Measurements from ENCODE around the gene PROB1.
A peak's percentile ranks its signal among the peaks of the same experiment; 100 is the strongest.
"Not testable (repeated sequence)": the region's sequence is repeated elsewhere in the genome, so short reads cannot be mapped to it uniquely, and the experiment has no call there.

Gene PROB1

DNA sequence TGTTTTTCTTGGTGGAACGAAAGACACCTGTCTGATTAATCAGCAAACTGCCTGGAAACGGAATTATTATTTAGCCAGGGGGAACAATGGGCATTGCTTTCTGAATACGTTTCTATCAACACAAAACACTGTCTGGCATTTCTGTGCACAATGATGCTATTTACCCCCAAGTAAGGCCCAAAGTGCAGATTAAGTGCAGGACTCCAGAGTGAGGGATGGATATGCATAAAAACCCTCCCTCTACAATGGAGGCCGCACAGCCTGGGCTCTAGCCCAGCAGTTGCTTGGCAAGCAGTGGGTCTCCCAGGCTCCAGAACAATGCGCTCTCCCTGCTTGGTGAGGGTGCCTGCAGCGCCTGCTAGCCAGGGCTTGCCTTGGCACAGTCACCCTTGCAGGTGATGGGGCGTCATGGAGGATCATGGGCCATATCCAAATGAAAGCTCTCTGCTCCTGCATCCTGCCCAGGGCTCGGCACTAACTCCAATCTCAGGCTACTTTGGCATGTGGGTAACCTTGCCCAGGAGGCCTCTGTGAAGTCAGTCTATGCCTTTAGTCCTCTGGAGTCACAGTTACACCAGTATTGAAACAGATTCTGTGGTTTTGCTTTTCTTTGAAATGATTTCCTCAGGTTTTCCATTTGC is 20.4 kb upstream of the PROB1 start:
- intact Hi-C loops (cut with DNase I): loop anchor here (10.0 kb wide), 1 partner anchor 149 kb away; the partner anchor contains the start of gene UBE2D2
- DNase-seq: peak; percentile 53 to 92 (median 82)

- peak in 26 of 42 donors; percentile 17 to 79 (median 49) for DNase-seq
- intact Hi-C loops (cut with DNase I): loop anchor here (10.0 kb wide), 1 partner anchor 150 kb away; the partner anchor contains the start of gene UBE2D2
Observed at GRCh38 chr5:139414581-139415130, 19.8 kb upstream of the PROB1 start.

DNA sequence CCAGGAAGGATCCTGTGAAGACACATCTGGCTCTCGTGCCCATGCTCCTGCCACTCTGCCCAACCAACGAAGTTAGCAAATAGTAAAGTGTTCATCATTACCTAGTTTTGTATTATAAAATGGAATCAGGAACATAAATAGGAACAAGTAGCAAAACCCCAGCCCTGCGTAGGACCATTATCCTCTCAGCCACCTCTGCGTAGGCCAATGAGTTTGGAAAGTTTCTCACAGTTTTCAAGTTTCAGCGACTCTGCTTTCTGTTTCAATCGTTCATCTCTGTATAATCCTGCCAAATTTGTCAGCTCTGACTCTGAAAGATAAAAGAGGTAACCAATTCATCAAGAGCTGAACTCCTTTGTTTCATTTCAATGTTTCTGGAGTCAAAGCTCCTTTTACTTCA is 19.1 kb upstream of the PROB1 start:
- peak in 1 of 42 donors; percentile 2 for DNase-seq
- intact Hi-C loops (cut with DNase I): loop anchor here (10.0 kb wide), 1 partner anchor 151 kb away; the partner anchor contains the start of gene UBE2D2

GRCh38 chr5:139413153-139413552 is 18.2 kb upstream of the PROB1 start:
- intact Hi-C loops (cut with DNase I): loop anchor here (10.0 kb wide), 1 partner anchor 152 kb away; the partner anchor contains the start of gene UBE2D2
- no peak for DNase-seq

GRCh38 chr5:139410993-139411828 is 16.3 kb upstream of the PROB1 start:
- intact Hi-C loops (cut with DNase I): loop anchor here (10.0 kb wide), 1 partner anchor 154 kb away; the partner anchor contains the start of gene UBE2D2
- DNase-seq: peak in 22 of 42 donors; percentile 13 to 81 (median 50)

DNA sequence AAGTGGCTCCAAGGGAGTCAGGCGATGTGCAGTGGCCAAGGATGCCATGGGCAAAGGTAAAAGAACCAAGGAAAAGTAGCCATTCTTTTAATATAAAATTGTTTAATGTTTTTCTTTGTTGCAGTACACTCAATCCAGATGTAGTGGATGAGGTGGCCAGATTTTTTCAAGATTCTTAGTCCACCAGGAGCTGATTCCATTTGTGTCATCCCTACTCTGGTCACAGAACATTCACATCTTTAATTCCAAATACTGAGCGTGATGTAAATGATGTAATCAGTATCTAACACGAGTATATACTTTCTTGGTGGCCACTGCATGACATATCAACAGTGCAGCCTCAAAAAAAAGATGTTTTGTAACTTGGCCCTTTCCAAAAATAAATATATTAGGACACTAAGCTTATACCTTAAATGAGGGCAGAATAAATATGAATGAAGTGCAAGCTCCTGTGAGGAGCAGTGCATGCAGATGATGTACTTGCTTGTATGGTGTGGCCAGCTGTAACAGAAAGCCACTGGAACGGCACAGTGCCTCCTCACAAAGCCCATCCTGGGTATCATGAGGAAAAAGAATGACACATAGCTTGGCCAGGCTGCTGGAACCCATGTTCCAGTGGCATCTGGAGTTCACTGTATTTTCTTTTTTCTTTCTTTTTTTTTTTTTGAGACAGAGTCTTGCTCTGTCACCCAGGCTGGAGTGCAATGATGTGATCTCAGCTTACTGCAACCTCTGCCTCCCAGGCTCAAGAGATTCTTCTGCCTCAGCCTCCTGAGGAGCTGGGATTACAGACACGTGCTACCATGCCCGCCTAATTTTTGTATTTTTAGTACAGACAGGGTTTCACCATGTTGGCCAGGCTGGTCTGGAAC is 15.5 kb upstream of the PROB1 start:
- intact Hi-C loops (cut with DNase I): loop anchor here (10.0 kb wide), 1 partner anchor 154 kb away; the partner anchor contains the start of gene UBE2D2
- peak in 1 of 42 donors; percentile 21 for DNase-seq

DNA sequence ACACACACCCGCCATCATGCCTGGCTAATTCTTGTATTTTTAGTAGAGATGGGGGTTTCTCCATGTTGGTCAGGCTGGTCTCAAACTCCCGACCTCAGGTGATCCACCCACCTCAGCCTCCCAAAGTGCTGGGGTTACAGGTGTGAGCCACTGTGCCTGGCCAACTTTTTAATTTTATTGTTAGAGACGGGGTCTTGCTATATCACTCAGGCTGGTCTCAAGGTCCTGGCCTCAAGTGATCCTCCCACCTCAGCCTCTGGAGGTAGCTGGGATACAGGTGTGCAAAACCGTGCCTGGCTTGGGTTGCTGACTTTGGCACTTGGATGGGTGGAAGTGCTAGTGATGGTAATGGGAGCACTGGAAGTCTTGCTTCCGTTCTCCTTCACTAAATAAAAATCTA is 14.2 kb upstream of the PROB1 start:
- not testable (repeated sequence) for DNase-seq
- intact Hi-C loops (cut with DNase I): loop anchor here (5.0 kb wide), 1 partner anchor 67 kb away; the partner anchor contains the start of gene PAIP2

GRCh38 chr5:139408191-139408590 is 13.3 kb upstream of the PROB1 start:
- peak in 5 of 42 donors; percentile 12 to 58 (median 49) for DNase-seq
- intact Hi-C loops (cut with DNase I): loop anchor here (5.0 kb wide), 1 partner anchor 66 kb away; the partner anchor contains the start of gene PAIP2

GRCh38 chr5:139407517-139407916 is 12.6 kb upstream of the PROB1 start:
- no peak for DNase-seq
- intact Hi-C loops (cut with DNase I): loop anchor here (5.0 kb wide), 1 partner anchor 65 kb away; the partner anchor contains the start of gene PAIP2

- intact Hi-C loops (cut with DNase I): loop anchor here (5.0 kb wide), 1 partner anchor 65 kb away; the partner anchor contains the start of gene PAIP2
Observed at GRCh38 chr5:139406963-139407362, 12.1 kb upstream of the PROB1 start.

GRCh38 chr5:139404484-139404840 is 9.6 kb upstream of the PROB1 start:
- DNase-seq: no peak
- intact Hi-C loops (cut with DNase I): no loop called here

More at GRCh38 chr5:139406963-139407362, 12.1 kb upstream of the PROB1 start:
- DNase-seq: no peak

- intact Hi-C loops (cut with DNase I): no loop called here
- peak; percentile 96 to 99 (median 98) for DNase-seq
Observed at GRCh38 chr5:139403787-139404483, 9.0 kb upstream of the PROB1 start, which contains the start of gene SPATA24. TSS of gene SPATA24 (minus strand) at chr5:139404089. CDS start at chr5:139404060, 29 bp downstream.

GRCh38 chr5:139403418-139403786 is 8.5 kb upstream of the PROB1 start:
- intact Hi-C loops (cut with DNase I): no loop called here
- no peak for DNase-seq

- no peak for DNase-seq
- intact Hi-C loops (cut with DNase I): no loop called here
Observed at GRCh38 chr5:139402561-139403158, 7.8 kb upstream of the PROB1 start.

GRCh38 chr5:139401546-139401945 is 6.6 kb upstream of the PROB1 start:
- DNase-seq: no peak
- intact Hi-C loops (cut with DNase I): no loop called here

- intact Hi-C loops (cut with DNase I): no loop called here
- DNase-seq: no peak
Observed at GRCh38 chr5:139399501-139400121, 4.7 kb upstream of the PROB1 start.

DNA sequence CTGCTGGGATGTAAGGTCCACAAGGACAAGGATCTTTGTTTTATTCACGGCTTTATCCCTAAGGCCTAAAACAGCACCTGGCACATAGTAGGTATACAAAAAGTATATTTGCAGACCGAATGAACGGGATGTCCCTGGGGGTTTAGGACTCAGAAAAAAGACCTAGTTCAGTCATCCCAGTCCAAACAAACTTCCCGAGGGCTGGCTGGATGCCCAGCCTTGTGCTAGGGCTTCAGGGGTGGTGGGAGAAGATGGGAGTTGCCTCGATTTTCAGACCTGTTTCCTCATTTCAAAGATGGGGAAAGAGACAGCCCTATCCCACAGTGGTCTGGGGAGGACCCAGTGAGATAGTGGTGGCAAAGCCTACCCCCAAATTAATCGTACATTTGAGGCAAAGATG is 3.0 kb upstream of the PROB1 start:
- no peak for DNase-seq
- intact Hi-C loops (cut with DNase I): no loop called here
